ENCODE data around the gene FGF5. TPM values are rescaled to one million over a fixed set of nuclear protein-coding genes. Genes with fewer than 3 reads are reported as not detected.

FGF5 gene
- polyA plus RNA-seq, 6 donors from 2014 or later: not detected

DNA sequence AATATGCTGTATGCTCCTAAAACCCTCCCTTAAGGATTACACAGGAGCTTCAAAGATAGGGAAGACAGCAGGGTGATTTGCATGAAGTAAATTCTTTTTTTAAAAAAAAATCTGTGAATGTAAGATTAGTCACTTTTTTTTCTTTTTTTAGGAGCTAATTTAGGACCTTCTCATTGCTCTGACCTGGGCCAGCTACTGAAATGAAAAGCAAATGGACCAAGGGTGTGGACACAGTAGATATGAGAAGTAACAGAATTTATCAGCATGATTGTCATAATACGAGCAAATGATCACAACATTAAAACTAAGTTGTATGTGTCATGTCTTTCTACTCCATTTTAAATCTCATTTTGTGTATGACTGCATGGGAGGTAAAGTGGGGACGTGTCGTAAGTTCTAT is 6.6 kb upstream of the FGF5 start:
- no peaks in the 10 kb centered on the region for H3K36me3 Mint-ChIP-seq

DNA sequence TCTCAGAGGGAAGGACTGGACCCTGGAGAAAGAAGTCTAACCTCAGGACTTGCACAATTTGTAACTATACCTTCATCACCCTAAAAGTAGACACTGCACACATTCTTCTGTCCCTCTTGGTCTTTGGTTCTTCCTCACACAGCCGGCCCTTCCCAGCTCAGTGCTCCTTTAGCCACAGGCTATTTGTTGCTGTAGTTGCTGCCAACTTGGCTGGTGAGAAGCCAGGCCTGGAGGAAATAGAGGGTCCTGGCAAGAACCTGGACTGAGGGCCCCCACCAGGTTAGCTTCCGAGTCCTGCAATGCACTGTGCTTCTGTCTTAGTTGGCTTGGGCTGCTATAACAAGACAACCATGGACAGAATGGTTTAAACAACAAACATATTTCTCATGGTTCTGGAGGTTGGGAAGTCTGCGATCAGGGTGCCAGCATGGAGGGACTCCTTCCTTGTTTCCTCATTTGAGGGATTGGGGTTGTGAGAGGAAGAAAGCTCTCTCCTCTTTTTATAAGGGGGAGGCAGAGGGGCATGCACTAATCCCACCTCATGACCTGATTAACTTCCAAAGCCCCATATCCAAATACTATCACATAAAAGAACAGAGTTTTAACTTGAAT is 4.4 kb upstream of the FGF5 start:
- Mint-ChIP-seq H3K9me3 (peaks cover 0 to 5% (median 0%) of the 10 kb centered on the region in 7 donors), H3K4me1 (peaks cover 13 to 31% (median 22%) of the 10 kb centered on the region in 3 donors), H3K27me3 (peaks cover 71 to 85% (median 75%) of the 10 kb centered on the region in 3 donors), H3K27ac (no peak overlapping the region), H3K36me3 (no peaks in the 10 kb centered on the region), H3K4me3 (no peak overlapping the region)
- DNase-seq: no peak
- ATAC-seq (ENCODE audit: low read depth in 2 of 2): no peak

More for the DNA sequence above, 6.6 kb upstream of the FGF5 start:
- no peak for DNase-seq
- Mint-ChIP-seq H3K27ac (no peak overlapping the region), H3K4me3 (no peak overlapping the region), H3K9me3 (peaks cover 0 to 5% (median 0%) of the 10 kb centered on the region in 7 donors), H3K27me3 (peaks cover 66 to 77% (median 68%) of the 10 kb centered on the region in 3 donors), H3K4me1 (peaks cover 0 to 8% (median under 1%) of the 10 kb centered on the region in 3 donors)
- ATAC-seq (ENCODE audit: low read depth in 2 of 2): no peak

DNA sequence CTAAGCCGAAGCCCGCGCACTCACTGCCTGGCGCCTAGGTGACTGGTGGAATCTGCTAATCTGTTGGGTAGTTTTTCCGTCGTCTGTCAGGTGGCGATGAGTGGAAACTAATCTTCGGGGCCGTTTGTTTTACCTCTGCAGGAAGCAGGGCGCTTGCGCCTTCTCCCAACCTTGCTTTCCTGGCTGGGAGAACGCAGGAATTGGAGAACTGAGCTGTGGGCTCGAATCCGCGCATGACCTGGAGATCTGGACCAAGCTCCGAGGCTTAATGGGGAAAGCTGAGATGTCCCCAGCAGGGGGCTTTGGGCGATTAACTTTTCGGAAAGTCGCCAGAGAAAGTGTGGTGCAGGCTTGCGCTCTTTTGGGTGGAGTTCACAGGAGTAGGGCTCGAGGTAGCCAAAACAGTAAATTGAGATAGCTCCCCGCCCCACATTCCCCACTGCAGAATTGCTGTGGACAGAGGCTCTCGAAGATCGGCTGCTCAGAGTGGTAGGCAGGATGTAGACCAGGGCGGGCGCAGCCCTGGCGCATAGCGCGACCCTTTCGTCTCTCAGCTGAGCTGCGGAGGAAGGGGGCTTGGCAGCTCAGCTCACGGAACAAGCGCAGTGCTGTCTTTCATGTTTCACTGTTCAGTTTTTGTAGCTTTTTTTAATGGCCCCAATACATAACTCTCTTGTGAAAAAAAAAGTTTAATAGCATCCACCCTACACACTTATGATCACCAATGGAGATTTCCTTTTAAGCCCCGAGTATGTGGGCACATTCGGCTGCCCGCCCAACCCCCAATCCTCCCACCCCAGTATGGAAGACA is 2.7 kb upstream of the FGF5 start:
- H3K36me3 Mint-ChIP-seq: no peaks in the 10 kb centered on the region
- H3K4me3 Mint-ChIP-seq: peak overlapping the region in 1 of 8 donors; percentile 20
- ATAC-seq (ENCODE audit: low read depth in 2 of 2): no peak

DNA sequence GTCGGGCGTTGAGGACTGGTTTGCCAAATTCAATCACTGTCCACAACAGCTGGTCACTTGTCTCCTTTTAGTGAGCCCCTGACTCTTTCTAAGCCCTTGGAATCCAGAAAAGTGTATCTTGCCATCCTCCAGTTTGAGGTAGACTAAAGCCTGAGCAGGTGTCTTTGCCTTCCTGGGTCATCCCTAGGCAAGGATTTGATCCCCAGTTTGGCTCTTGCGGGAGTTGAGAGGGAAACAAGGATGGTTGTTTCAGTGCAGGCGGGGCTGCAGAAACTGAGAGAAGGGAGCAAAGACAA is 2.2 kb upstream of the FGF5 start:
- ATAC-seq (ENCODE audit: low read depth in 2 of 2) (no peak), DNase-seq (no peak)
- Mint-ChIP-seq H3K9me3 (peaks cover 0 to 5% (median 0%) of the 10 kb centered on the region in 7 donors), H3K27ac (no peak overlapping the region), H3K4me3 (peak overlapping the region in 2 of 8 donors; percentile 6 to 84), H3K4me1 (peaks cover 30 to 48% (median 43%) of the 10 kb centered on the region in 3 donors), H3K36me3 (no peaks in the 10 kb centered on the region), H3K27me3 (peaks cover 78 to 83% (median 80%) of the 10 kb centered on the region in 3 donors)

More for the DNA sequence above, 2.7 kb upstream of the FGF5 start:
- H3K27ac Mint-ChIP-seq: peak overlapping the region in 1 of 6 donors; percentile 21
- DNase-seq: no peak
- peaks cover 30 to 46% (median 38%) of the 10 kb centered on the region in 3 donors for H3K4me1 Mint-ChIP-seq
- peaks cover 76 to 85% (median 78%) of the 10 kb centered on the region in 3 donors for H3K27me3 Mint-ChIP-seq
- H3K9me3 Mint-ChIP-seq: peaks cover 0 to 5% (median 0%) of the 10 kb centered on the region in 7 donors

DNA sequence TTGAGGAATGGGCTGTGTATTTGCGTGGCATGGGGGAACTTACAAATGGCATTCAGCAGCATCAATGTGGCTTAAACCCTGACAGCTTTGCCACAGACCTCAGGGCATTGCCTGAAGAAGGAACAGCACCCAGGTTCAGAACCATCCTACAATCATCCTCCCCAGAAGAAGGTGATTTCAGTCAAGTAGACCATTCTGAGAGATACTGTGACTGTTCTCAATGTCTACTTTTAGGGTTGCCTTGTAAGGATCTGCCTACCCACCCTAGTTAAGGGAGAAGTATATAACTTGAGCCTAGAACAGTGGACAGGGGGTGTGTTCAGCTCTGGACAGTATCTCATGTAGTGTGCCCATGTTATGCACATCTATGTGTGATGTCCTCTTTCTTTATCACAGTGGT is 1.6 kb upstream of the FGF5 start:
- no peak for ATAC-seq (ENCODE audit: low read depth in 2 of 2)
- peak overlapping the region in 5 of 8 donors; percentile 73 to 93 (median 86) for H3K4me3 Mint-ChIP-seq
- H3K4me1 Mint-ChIP-seq: peaks cover 30 to 48% (median 43%) of the 10 kb centered on the region in 3 donors

DNA sequence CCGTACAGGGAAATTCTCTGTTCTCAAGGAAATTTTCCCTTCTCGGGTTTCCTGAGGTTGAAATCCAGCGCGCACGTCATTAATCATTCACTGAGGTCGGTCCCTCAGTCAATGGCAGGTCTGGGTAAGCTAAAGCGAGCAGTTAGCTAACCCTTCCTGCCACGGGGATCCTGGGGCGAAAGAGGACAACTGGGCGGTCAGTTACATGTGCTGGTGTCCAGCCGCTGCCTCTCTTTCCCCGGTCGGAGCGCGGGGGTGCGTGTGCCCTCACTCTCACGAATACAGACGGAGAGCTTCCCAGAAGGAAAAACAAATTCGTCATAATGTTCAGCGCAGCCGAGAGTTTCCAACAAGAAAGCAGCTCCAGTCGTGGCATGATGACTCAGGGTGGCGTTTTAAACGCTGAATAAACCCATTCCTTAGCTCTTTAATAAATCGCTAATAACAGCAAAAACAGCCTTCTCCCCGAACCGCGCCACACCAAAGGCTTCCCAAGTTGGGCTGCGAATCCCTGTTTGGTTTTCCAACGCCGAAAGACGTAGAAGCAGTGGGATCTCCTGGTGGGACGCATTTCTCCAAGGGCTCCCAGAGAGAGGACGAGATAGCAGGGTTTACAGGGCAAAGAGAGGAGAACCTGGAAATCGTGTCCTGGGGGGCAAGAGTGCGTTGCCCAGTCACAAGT is 752 bp upstream of the FGF5 start:
- peak overlapping the region; percentile 71 to 93 (median 88) for H3K4me3 Mint-ChIP-seq
- no peak for ATAC-seq (ENCODE audit: low read depth in 2 of 2)
- peak overlapping the region in 2 of 6 donors; percentile 9 to 56 for H3K27ac Mint-ChIP-seq

More for the DNA sequence above, 1.6 kb upstream of the FGF5 start:
- DNase-seq: no peak
- H3K27me3 Mint-ChIP-seq: peaks cover 75 to 88% (median 84%) of the 10 kb centered on the region in 3 donors
- H3K9me3 Mint-ChIP-seq: peaks cover 0 to 6% (median 0%) of the 10 kb centered on the region in 7 donors
- H3K27ac Mint-ChIP-seq: peak overlapping the region in 2 of 6 donors; percentile 15 to 32
- H3K36me3 Mint-ChIP-seq: no peaks in the 10 kb centered on the region

DNA sequence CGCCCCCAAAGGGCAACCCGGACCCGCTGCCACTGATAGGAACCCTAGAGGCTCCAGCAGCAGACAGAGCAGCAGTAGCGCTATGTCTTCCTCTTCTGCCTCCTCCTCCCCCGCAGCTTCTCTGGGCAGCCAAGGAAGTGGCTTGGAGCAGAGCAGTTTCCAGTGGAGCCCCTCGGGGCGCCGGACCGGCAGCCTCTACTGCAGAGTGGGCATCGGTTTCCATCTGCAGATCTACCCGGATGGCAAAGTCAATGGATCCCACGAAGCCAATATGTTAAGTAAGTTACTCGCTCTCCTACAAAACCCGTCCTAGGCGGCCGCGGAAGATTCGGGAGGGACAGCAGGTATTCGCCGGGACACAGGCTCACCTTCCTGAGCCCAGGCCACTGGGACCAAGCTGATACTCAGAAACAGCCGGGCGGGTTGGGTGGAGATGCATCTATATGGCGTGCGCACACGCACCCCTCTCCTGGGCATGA is 477 bp downstream of the FGF5 start:
- peak; percentile 8 for DNase-seq
- Mint-ChIP-seq H3K27me3 (peaks cover 69 to 89% (median 84%) of the 10 kb centered on the region in 3 donors), H3K4me3 (peak overlapping the region; percentile 71 to 93 (median 88)), H3K27ac (peak overlapping the region in 3 of 6 donors; percentile 2 to 90 (median 36)), H3K4me1 (peaks cover 30 to 48% (median 43%) of the 10 kb centered on the region in 3 donors), H3K9me3 (peaks cover 0 to 6% (median 0%) of the 10 kb centered on the region in 7 donors), H3K36me3 (no peaks in the 10 kb centered on the region)
- peak; percentile 44 to 54 for ATAC-seq (ENCODE audit: low read depth in 2 of 2)

More for the DNA sequence above, 752 bp upstream of the FGF5 start:
- no peaks in the 10 kb centered on the region for H3K36me3 Mint-ChIP-seq
- peaks cover 30 to 48% (median 43%) of the 10 kb centered on the region in 3 donors for H3K4me1 Mint-ChIP-seq
- peaks cover 76 to 92% (median 85%) of the 10 kb centered on the region in 3 donors for H3K27me3 Mint-ChIP-seq
- no peak for DNase-seq
- H3K9me3 Mint-ChIP-seq: peaks cover 0 to 6% (median 0%) of the 10 kb centered on the region in 7 donors

DNA sequence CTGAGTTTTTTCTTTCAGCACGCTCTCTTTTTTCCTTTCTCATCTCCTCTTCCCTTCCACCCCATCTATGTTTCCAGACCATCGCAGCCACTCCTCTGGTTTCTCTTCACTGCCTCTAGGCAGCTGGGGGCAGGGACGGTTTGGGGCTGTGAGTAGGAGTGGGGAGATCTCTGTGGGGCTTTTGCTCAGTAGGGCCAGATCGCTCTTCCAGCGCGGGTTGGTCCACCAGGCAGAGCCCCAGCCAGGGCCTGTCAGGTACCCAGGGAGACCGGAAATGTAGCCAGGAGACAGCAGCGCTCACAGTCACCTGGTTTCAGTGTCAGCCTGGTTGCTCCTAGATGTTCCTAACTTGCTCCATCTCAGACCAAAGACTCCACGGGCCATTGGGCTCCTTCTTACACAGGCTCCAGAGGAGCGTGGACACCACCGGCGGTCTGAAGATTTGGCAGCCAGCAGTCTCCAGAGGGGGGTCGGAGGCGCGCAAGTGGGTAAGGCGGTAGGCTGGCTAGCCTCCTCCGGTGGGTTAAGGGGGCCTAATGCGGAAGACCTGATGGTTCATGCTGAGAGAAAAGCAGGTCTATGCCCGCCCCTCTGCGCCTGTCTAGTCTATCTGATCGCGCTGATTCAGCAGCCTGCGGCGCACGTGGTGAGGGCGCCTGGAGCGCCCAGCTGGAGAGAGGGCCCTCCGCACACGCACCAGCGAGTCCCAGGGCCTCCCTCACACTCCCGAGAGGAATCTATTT is 1.8 kb downstream of the FGF5 start:
- peaks cover 30 to 48% (median 43%) of the 10 kb centered on the region in 3 donors for H3K4me1 Mint-ChIP-seq
- peaks cover 0 to 6% (median 0%) of the 10 kb centered on the region in 7 donors for H3K9me3 Mint-ChIP-seq
- peaks cover 56 to 76% (median 71%) of the 10 kb centered on the region in 3 donors for H3K27me3 Mint-ChIP-seq
- DNase-seq (no peak), ATAC-seq (ENCODE audit: low read depth in 2 of 2) (no peak)
- H3K4me3 Mint-ChIP-seq: peak overlapping the region in 6 of 8 donors; percentile 17 to 92 (median 66)
- no peak overlapping the region for H3K27ac Mint-ChIP-seq
- H3K36me3 Mint-ChIP-seq: no peaks in the 10 kb centered on the region

DNA sequence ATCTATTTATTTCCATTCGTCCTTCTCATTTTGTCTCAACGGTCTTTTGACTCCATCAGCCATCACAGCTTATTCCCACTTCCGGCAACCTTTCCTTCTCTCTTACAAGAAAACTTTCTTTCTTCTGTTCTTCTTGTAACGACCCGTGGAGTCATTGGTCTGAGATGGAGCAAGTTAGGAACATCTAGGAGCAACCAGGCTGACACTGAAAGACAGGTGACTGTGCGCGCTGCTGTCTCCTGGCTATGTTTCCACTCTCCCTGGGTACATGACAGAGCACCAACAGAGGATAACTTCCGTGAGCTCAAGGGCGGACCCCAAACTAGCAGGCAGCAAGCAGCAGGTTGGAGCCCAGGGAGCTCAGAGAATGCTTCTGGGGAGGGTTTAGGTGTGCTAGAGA is 2.5 kb downstream of the FGF5 start:
- Mint-ChIP-seq H3K27me3 (peaks cover 53 to 70% (median 70%) of the 10 kb centered on the region in 3 donors), H3K36me3 (no peaks in the 10 kb centered on the region), H3K4me3 (peak overlapping the region in 2 of 8 donors; percentile 17 to 32), H3K4me1 (peaks cover 30 to 48% (median 43%) of the 10 kb centered on the region in 3 donors), H3K27ac (no peak overlapping the region), H3K9me3 (peaks cover 0 to 6% (median 0%) of the 10 kb centered on the region in 7 donors)
- DNase-seq (no peak), ATAC-seq (ENCODE audit: low read depth in 2 of 2) (no peak)

DNA sequence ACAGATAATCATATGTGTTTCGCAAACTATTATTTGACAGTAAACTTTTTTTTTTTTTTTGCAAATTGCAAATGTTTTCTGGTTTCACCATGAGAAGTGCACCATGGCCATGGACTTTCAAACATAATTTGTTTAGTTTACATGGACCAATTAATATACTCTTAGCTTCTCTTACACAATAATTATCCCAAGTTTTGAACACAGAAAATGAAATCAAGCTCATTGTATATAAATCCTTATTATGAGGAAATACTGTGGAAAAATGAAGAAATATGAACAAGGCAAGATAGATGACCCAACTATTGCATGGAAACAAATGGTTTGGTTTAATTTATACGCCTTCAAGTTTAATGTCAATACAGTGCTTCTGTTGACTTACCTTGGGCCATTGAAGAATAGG is 3.9 kb downstream of the FGF5 start:
- H3K27ac Mint-ChIP-seq: no peak overlapping the region
- H3K4me3 Mint-ChIP-seq: no peak overlapping the region
- H3K9me3 Mint-ChIP-seq: peaks cover 0 to 3% (median 0%) of the 10 kb centered on the region in 7 donors
- peaks cover 39 to 57% (median 56%) of the 10 kb centered on the region in 3 donors for H3K27me3 Mint-ChIP-seq
- no peak for DNase-seq
- H3K4me1 Mint-ChIP-seq: peaks cover 30 to 37% (median 36%) of the 10 kb centered on the region in 3 donors
- no peaks in the 10 kb centered on the region for H3K36me3 Mint-ChIP-seq
- no peak for ATAC-seq (ENCODE audit: low read depth in 2 of 2)

DNA sequence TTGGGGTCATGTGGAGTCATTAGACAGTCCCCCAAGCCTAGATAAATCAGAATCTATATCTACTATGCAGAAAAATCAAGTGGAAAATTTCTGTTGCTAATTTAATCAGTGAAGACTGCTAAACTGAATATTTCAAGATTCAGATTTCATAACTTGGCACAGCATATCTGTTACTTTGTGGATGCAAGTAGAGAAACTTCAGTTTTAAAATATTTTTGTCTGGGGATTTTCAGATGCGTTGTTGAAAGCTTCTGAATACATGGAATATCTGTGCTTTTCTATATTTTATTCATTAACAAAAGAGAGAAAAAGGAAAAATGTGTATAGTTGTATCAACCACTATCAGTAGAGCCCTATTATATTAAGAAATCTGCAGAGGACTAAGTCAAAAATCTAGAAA is 4.4 kb downstream of the FGF5 start:
- H3K9me3 Mint-ChIP-seq: peaks cover 0 to 3% (median 0%) of the 10 kb centered on the region in 7 donors
- H3K27me3 Mint-ChIP-seq: peaks cover 34 to 51% (median 51%) of the 10 kb centered on the region in 3 donors
- peaks cover 29 to 32% (median 30%) of the 10 kb centered on the region in 3 donors for H3K4me1 Mint-ChIP-seq

DNA sequence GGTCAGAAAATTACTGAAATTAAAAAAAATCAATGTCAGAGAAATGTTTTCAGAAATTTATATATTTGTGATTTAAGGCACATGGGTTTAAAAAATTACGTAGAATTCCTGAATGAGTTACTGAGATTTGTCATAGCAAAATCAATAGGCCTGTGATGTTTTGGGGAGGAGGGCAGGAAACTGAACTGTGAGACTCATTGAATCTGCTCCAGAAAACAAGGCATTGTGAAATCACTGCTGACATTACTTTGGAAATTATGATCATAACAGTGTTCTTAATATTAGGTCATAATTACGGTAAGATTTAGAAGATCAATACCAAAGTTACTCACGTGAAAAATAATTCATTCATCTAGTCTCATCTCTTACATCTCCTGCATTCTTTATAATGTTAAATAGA is 5.3 kb downstream of the FGF5 start:
- no peak for ATAC-seq (ENCODE audit: low read depth in 2 of 2)
- Mint-ChIP-seq H3K4me1 (peaks cover 19 to 24% (median 21%) of the 10 kb centered on the region in 3 donors), H3K27ac (no peak overlapping the region), H3K27me3 (peaks cover 26 to 42% (median 41%) of the 10 kb centered on the region in 3 donors), H3K9me3 (peaks cover 0 to 3% (median 0%) of the 10 kb centered on the region in 7 donors), H3K4me3 (no peak overlapping the region), H3K36me3 (no peaks in the 10 kb centered on the region)
- DNase-seq: no peak

More for the DNA sequence above, 4.4 kb downstream of the FGF5 start:
- no peaks in the 10 kb centered on the region for H3K36me3 Mint-ChIP-seq
- no peak overlapping the region for H3K27ac Mint-ChIP-seq
- DNase-seq: no peak
- no peak overlapping the region for H3K4me3 Mint-ChIP-seq
- no peak for ATAC-seq (ENCODE audit: low read depth in 2 of 2)

Data from naive B cell (primary cell).